ENCODE data around the gene ALDH3B2.
"Not testable (repeated sequence)": the region's sequence is repeated elsewhere in the genome, so short reads cannot be mapped to it uniquely, and the experiment has no call there.

ALDH3B2 gene

GRCh38 chr11:67682126-67683034 lies 8.0 kb upstream of the ALDH3B2 start:
- not testable (repeated sequence) for DNase-seq (ENCODE audit: low read depth)

GRCh38 chr11:67680696-67681470 lies 6.5 kb upstream of the ALDH3B2 start:
- no peak for DNase-seq (ENCODE audit: low read depth)

GRCh38 chr11:67675058-67675747 lies 780 bp upstream of the ALDH3B2 start:
- DNase-seq (ENCODE audit: low read depth): no peak

GRCh38 chr11:67673902-67674301 lies 521 bp downstream of the ALDH3B2 start:
- no peak for DNase-seq (ENCODE audit: low read depth)

GRCh38 chr11:67673358-67673757 lies 1.1 kb downstream of the ALDH3B2 start:
- no peak for DNase-seq (ENCODE audit: low read depth)

- DNase-seq (ENCODE audit: low read depth): no peak
Observed at GRCh38 chr11:67671211-67671520, 3.3 kb downstream of the ALDH3B2 start.

GRCh38 chr11:67670316-67671210 lies 3.9 kb downstream of the ALDH3B2 start:
- DNase-seq (ENCODE audit: low read depth): no peak

GRCh38 chr11:67668192-67668551 lies 6.3 kb downstream of the ALDH3B2 start:
- no peak for DNase-seq (ENCODE audit: low read depth)

GRCh38 chr11:67667490-67668191 lies 6.8 kb downstream of the ALDH3B2 start:
- DNase-seq (ENCODE audit: low read depth): no peak

- DNase-seq (ENCODE audit: low read depth): no peak
Observed at GRCh38 chr11:67666676-67667489, 7.5 kb downstream of the ALDH3B2 start.

- no peak for DNase-seq (ENCODE audit: low read depth)
Observed at GRCh38 chr11:67666303-67666645, 8.1 kb downstream of the ALDH3B2 start.

GRCh38 chr11:67665541-67666302 lies 8.7 kb downstream of the ALDH3B2 start:
- no peak for DNase-seq (ENCODE audit: low read depth)

- no peak for DNase-seq (ENCODE audit: low read depth)
Observed at GRCh38 chr11:67664696-67665540, 9.5 kb downstream of the ALDH3B2 start.

- DNase-seq (ENCODE audit: low read depth): no peak
Observed at GRCh38 chr11:67664213-67664585, 10.2 kb downstream of the ALDH3B2 start.

GRCh38 chr11:67663532-67664212 lies 10.8 kb downstream of the ALDH3B2 start:
- DNase-seq (ENCODE audit: low read depth): no peak

- DNase-seq (ENCODE audit: low read depth): no peak
Observed at GRCh38 chr11:67662835-67663531, 11.4 kb downstream of the ALDH3B2 start.

- no peak for DNase-seq (ENCODE audit: low read depth)
Observed at GRCh38 chr11:67662142-67662834, 12.1 kb downstream of the ALDH3B2 start.

All from GM04504 (cell line).